ENCODE measurements around the gene PCDHGA7. TPM values are rescaled to one million over a fixed set of nuclear protein-coding genes. Genes with fewer than 3 reads are reported as not detected.

PCDHGA7 gene
- total and polyA plus RNA-seq, 2 donors (not counting 1 experiment from before 2014, with no cell fraction given) = 0.49 to 1.8 TPM

DNA sequence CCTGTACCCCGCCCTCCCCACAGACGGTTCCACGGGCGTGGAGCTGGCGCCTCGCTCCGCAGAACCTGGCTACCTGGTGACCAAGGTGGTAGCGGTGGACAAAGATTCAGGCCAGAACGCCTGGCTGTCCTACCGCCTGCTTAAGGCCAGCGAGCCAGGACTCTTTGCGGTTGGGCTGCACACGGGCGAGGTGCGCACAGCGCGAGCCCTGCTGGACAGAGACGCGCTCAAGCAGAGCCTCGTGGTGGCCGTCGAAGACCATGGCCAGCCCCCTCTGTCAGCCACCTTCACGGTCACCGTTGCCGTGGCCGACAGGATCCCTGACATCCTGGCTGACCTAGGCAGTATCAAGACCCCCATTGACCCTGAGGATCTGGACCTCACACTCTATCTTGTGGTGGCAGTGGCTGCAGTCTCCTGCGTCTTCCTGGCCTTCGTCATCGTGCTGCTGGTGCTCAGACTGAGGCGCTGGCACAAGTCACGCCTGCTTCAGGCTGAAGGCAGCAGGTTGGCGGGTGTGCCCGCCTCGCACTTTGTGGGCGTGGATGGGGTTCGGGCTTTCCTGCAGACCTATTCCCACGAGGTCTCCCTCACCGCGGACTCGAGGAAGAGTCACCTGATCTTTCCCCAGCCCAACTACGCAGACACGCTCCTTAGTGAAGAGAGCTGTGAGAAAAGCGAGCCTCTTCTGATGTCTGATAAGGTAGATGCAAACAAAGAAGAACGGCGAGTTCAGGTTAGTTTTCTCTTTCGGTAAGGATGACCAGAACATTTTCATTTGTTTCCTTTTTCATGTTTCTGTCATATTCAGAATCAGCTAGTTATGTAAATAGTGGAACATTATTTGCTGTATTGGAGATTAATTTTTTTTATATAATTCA is 16.3 kb upstream of the PCDHGA7 start:
- Histone ChIP-seq H3K4me2 (replicated peaks; ENCODE audit: low read depth, low read length, poor library complexity, severe bottlenecking) (no peak overlapping the region), H3K36me3 (replicated peaks in 1 of 2; ENCODE audit: control extremely low read depth in 1 of 2, control insufficient read depth in 1 of 2, extremely low read depth in 1 of 2, insufficient read depth in 2 of 2, low read length in 1 of 2) (no peaks in the 10 kb centered on the region), H4K20me1 (ENCODE audit: control insufficient read depth, insufficient read depth, low read length, poor library complexity, severe bottlenecking) (no peaks in the 10 kb centered on the region), H3K27ac (ENCODE audit: low read length in 2 of 2) (no peak overlapping the region), H3K9me3 (ENCODE audit: control extremely low read depth in 1 of 3, control insufficient read depth in 2 of 3, insufficient read depth in 1 of 3, low read length in 2 of 3) (peaks cover 6 to 56% (median 46%) of the 10 kb centered on the region in 3 donors), H3K4me1 (ENCODE audit: control insufficient read depth in 2 of 2, insufficient read depth in 2 of 2, low read length in 2 of 2) (peaks cover 4 to 5% of the 10 kb centered on the region in 2 donors), H3K9ac (ENCODE audit: low read length) (no peak overlapping the region), H3K27me3 (replicated peaks in 1 of 4; ENCODE audit: control extremely low read depth in 1 of 4, control insufficient read depth in 3 of 4, insufficient read depth in 4 of 4, low read length in 3 of 4) (peaks cover 0 to 63% (median 40%) of the 10 kb centered on the region in 4 experiments), H2AFZ (ENCODE audit: insufficient read depth, low read depth, low read length, poor library complexity, severe bottlenecking) (no peak overlapping the region), H3K4me3 (ENCODE audit: control extremely low read depth in 1 of 5, extremely low read depth in 1 of 5, insufficient read depth in 1 of 5, low read depth in 2 of 5, low read length in 4 of 5) (no peak overlapping the region), H3K79me2 (ENCODE audit: control insufficient read depth, insufficient read depth, low read length) (no peaks in the 10 kb centered on the region)
- no peak overlapping the region for H3K4me3 Mint-ChIP-seq
- TF ChIP-seq EZH2 (IDR thresholded peaks at IDR 0.05; ENCODE audit: borderline replicate concordance, insufficient read depth, low read depth, low read length, poor library complexity, severe bottlenecking) = no peak
- TF ChIP-seq, protein P1, sequence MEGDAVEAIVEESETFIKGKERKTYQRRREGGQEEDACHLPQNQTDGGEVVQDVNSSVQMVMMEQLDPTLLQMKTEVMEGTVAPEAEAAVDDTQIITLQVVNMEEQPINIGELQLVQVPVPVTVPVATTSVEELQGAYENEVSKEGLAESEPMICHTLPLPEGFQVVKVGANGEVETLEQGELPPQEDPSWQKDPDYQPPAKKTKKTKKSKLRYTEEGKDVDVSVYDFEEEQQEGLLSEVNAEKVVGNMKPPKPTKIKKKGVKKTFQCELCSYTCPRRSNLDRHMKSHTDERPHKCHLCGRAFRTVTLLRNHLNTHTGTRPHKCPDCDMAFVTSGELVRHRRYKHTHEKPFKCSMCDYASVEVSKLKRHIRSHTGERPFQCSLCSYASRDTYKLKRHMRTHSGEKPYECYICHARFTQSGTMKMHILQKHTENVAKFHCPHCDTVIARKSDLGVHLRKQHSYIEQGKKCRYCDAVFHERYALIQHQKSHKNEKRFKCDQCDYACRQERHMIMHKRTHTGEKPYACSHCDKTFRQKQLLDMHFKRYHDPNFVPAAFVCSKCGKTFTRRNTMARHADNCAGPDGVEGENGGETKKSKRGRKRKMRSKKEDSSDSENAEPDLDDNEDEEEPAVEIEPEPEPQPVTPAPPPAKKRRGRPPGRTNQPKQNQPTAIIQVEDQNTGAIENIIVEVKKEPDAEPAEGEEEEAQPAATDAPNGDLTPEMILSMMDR (IDR thresholded peaks at IDR 0.05) = no peak
- POLR2A ChIA-PET = no interaction called here
- 47% methylated on average over 42 of the region's 46 CpGs for WGBS (ENCODE audit: insufficient coverage)
- peaks cover 64% of the 10 kb centered on the region for H3K27me3 Mint-ChIP-seq
- ATAC-seq (ENCODE audit: low read depth) (no peak), DNase-seq (no peak)
- CTCF ChIA-PET = no interaction called here
- peaks cover 15% of the 10 kb centered on the region for H3K4me1 Mint-ChIP-seq
- intact Hi-C loops (cut with micrococcal nuclease) = loop anchor here (5.0 kb wide), 1 partner anchor 36 kb away; the partner anchor contains the start of gene PCDHGA9
- H3K27ac Mint-ChIP-seq = no peak overlapping the region
- peaks cover 6% of the 10 kb centered on the region for H3K9me3 Mint-ChIP-seq (ENCODE audit: insufficient read depth)

Measured in B cell (primary cell).